Smooth muscle cell (in vitro differentiated cells): ENCODE data around the gene PHETA1. TPM values are rescaled to one million over a fixed set of nuclear protein-coding genes. Genes with fewer than 3 reads are reported as not detected.

Source experiments
- DNase-seq: peaks from one replicate; lab custom pipeline; 2025; ENCODE audit not compliant: unreplicated experiment; lab: John Stamatoyannopoulos, UW
- H2AFZ ChIP-seq: fragments of 200-600 bp; sonication (generic); 2 replicates; pipeline ENCODE4 v1.6.0; 2016; ENCODE audit warnings: antibody characterized with exemption, low read depth, mild to moderate bottlenecking
- H3F3A ChIP-seq: fragments of 200-600 bp; sonication (generic); 2 replicates; pipeline ENCODE4 v1.6.0; 2017; ENCODE audit warnings: antibody characterized with exemption, low read depth
- H3K27ac ChIP-seq: fragments of 200-600 bp; sonication (generic); 2 replicates; pipeline ENCODE4 v1.5.1; 2016; ENCODE audit warnings: low read depth, mild to moderate bottlenecking
- H3K27me3 ChIP-seq: fragments of 200-600 bp; sonication (generic); 2 replicates; pipeline ENCODE4 v1.6.1; 2016; ENCODE audit warnings: low read depth, mild to moderate bottlenecking
- H3K36me3 ChIP-seq: fragments of 200-600 bp; sonication (generic); 2 replicates; pipeline ENCODE4 v1.5.1; 2016; ENCODE audit warnings: low read depth
- H3K4me1 ChIP-seq: fragments of 200-600 bp; sonication (generic); 2 replicates; pipeline ENCODE4 v1.5.1; 2016; ENCODE audit warnings: low read depth
- H3K4me2 ChIP-seq: fragments of 200-600 bp; sonication (generic); 2 replicates; pipeline ENCODE4 v1.6.0; 2016; ENCODE audit warnings: mild to moderate bottlenecking
- H3K4me3 ChIP-seq: fragments of 200-600 bp; sonication (generic); 2 replicates; pipeline ENCODE4 v1.5.1; 2016; ENCODE audit warnings: mild to moderate bottlenecking
- H3K79me2 ChIP-seq: fragments of 200-600 bp; sonication (generic); 2 replicates; pipeline ENCODE4 v1.6.0; 2016; ENCODE audit warnings: low read depth, mild to moderate bottlenecking
- H3K9ac ChIP-seq: fragments of 200-600 bp; sonication (generic); 2 replicates; pipeline ENCODE4 v1.6.0; 2016; ENCODE audit warnings: low read depth
- H3K9me3 ChIP-seq: fragments of 200-600 bp; sonication (generic); replicated peaks from 2 replicates; pipeline ENCODE4 v1.5.1; 2016; ENCODE audit warnings: low read depth
- H4K20me1 ChIP-seq: fragments of 200-600 bp; sonication (generic); 2 replicates; pipeline ENCODE4 v1.6.0; 2016; ENCODE audit warnings: low read depth
- CTCF ChIP-seq: fragments of 200-600 bp; sonication (generic); IDR thresholded peaks from 2 replicates; pipeline ENCODE4 v1.5.1; 2017; ENCODE audit warnings: borderline replicate concordance, mild to moderate bottlenecking, antibody characterized with exemption; ENCODE audit not compliant: insufficient read depth, poor library complexity, severe bottlenecking
- WGBS: methylation state at CpG from one replicate; pipeline ENCODE4 v1.1.7; 2016; ENCODE audit warnings: low lambda C conversion rate; 5-methylcytosine and 5-hydroxymethylcytosine counted together
- polyA plus RNA-seq: library from polyadenylated mRNA; unstranded; fragments of >200 nt; fragmentation: Nextera tagmentation; extraction: Ambion mirVana; gene quantifications from 2 replicates; pipeline ENCODE4 v1.2.1, GENCODE V29; 2016
- total RNA-seq: library from RNA; depleted of rRNA; stranded (reverse); fragments of >200 nt; gene quantifications from 2 replicates; pipeline ENCODE4 v1.2.3, GENCODE V29; 2014

PHETA1 gene
- total and polyA plus RNA-seq, 2 experiments from 2014 or later: 2.9 to 9.3 TPM

- no peak overlapping the region for H2AFZ ChIP-seq
- 92% methylated on average over 5 of the region's 5 CpGs for WGBS
- H3K27me3 ChIP-seq: no peaks in the 10 kb centered on the region
- H3K79me2 ChIP-seq: no peaks in the 10 kb centered on the region
- DNase-seq: no peak
- no peaks in the 10 kb centered on the region for H4K20me1 ChIP-seq
- no peaks in the 10 kb centered on the region for H3K4me1 ChIP-seq
- H3F3A ChIP-seq: no peaks in the 10 kb centered on the region
- no peak overlapping the region for H3K27ac ChIP-seq
- H3K36me3 ChIP-seq: no peaks in the 10 kb centered on the region
- no peaks in the 10 kb centered on the region for H3K9me3 ChIP-seq
- no peak overlapping the region for H3K9ac ChIP-seq
- no peak for TF ChIP-seq CTCF
- H3K4me3 ChIP-seq: no peak overlapping the region
- H3K4me2 ChIP-seq: no peak overlapping the region
Observed at GRCh38 chr12:111354511-111354910, 14.4 kb downstream of the PHETA1 start.

- DNase-seq: no peak
- TF ChIP-seq CTCF: no peak
- H3K36me3 ChIP-seq: no peaks in the 10 kb centered on the region
- H3K79me2 ChIP-seq: no peaks in the 10 kb centered on the region
- H3K4me2 ChIP-seq: no peak overlapping the region
- no peaks in the 10 kb centered on the region for H3K4me1 ChIP-seq
- H3K4me3 ChIP-seq: no peak overlapping the region
- WGBS: 71% methylated on average over 5 of the region's 5 CpGs
- H3K9ac ChIP-seq: no peak overlapping the region
- no peaks in the 10 kb centered on the region for H3K9me3 ChIP-seq
- H3K27ac ChIP-seq: no peak overlapping the region
- no peak overlapping the region for H2AFZ ChIP-seq
- H4K20me1 ChIP-seq: no peaks in the 10 kb centered on the region
- H3K27me3 ChIP-seq: no peaks in the 10 kb centered on the region
- H3F3A ChIP-seq: no peaks in the 10 kb centered on the region
Observed at GRCh38 chr12:111353603-111354295, 15.1 kb downstream of the PHETA1 start.

- Histone ChIP-seq H3K36me3 (no peaks in the 10 kb centered on the region), H3F3A (no peaks in the 10 kb centered on the region), H3K9me3 (no peaks in the 10 kb centered on the region), H4K20me1 (no peaks in the 10 kb centered on the region), H3K79me2 (no peaks in the 10 kb centered on the region), H3K27me3 (no peaks in the 10 kb centered on the region), H3K4me3 (no peak overlapping the region), H3K4me2 (no peak overlapping the region), H2AFZ (no peak overlapping the region), H3K27ac (no peak overlapping the region), H3K4me1 (no peaks in the 10 kb centered on the region), H3K9ac (no peak overlapping the region)
- DNase-seq: no peak
- no peak for TF ChIP-seq CTCF
- 89% methylated on average over 7 of the region's 7 CpGs for WGBS
Observed at GRCh38 chr12:111353026-111353425, 15.9 kb downstream of the PHETA1 start.
